ENCODE data around the gene PPT2. TPM values are rescaled to one million over a fixed set of nuclear protein-coding genes. Genes with fewer than 3 reads are reported as not detected.

PPT2 gene
- total and polyA plus RNA-seq, 2 of the 8 experiments (the other 6 are each of a cell fraction or from before 2014, with no cell fraction given): 24.1 to 39.5 TPM

DNA sequence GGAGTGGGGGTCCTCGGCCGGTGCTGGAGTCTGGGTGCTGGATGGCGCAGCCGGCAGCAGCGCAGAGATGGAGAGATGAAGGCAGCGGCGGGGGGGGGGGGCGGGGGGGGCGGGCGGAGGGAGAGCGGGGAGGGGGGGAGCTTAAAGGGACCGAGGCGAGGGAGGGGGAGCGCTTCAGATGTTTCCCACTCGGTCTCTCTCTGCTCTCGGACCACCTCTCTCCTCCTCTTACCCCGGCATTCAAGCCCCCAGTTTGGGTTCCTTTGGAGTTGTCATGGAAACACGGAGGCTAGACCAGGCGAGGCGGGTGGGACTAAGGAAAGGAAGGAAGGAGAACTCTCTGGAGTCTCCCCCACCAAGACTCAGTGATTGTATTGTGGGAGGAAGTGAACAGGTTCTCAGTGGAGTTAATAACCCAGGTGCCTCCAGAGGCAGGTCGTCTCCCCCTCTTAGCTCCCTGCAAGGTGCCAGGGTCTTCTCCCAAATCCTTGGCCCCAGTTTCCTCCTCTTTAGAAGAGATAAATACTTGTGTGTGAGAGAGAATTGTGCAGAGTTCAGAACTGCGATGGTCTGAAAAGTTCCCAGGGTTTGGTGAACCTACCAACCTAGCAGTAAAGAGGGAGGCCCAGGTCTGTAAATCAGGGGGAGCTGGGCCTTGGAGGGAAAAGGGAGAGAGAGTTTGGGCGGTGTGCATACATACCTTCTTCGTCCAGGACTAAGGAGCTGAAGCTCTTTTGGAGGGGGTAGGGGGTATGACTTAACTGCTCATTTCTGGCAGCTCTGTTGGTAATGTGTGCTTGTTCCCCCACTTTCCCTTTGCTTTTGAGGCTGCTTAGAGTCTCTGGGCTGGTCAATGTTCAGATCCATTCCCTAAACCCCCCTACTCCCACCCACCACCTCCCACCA lies 1.8 kb upstream of the PPT2 start, which contains the start of gene PRRT1 (continued):
- TF ChIP-seq, protein P1, sequence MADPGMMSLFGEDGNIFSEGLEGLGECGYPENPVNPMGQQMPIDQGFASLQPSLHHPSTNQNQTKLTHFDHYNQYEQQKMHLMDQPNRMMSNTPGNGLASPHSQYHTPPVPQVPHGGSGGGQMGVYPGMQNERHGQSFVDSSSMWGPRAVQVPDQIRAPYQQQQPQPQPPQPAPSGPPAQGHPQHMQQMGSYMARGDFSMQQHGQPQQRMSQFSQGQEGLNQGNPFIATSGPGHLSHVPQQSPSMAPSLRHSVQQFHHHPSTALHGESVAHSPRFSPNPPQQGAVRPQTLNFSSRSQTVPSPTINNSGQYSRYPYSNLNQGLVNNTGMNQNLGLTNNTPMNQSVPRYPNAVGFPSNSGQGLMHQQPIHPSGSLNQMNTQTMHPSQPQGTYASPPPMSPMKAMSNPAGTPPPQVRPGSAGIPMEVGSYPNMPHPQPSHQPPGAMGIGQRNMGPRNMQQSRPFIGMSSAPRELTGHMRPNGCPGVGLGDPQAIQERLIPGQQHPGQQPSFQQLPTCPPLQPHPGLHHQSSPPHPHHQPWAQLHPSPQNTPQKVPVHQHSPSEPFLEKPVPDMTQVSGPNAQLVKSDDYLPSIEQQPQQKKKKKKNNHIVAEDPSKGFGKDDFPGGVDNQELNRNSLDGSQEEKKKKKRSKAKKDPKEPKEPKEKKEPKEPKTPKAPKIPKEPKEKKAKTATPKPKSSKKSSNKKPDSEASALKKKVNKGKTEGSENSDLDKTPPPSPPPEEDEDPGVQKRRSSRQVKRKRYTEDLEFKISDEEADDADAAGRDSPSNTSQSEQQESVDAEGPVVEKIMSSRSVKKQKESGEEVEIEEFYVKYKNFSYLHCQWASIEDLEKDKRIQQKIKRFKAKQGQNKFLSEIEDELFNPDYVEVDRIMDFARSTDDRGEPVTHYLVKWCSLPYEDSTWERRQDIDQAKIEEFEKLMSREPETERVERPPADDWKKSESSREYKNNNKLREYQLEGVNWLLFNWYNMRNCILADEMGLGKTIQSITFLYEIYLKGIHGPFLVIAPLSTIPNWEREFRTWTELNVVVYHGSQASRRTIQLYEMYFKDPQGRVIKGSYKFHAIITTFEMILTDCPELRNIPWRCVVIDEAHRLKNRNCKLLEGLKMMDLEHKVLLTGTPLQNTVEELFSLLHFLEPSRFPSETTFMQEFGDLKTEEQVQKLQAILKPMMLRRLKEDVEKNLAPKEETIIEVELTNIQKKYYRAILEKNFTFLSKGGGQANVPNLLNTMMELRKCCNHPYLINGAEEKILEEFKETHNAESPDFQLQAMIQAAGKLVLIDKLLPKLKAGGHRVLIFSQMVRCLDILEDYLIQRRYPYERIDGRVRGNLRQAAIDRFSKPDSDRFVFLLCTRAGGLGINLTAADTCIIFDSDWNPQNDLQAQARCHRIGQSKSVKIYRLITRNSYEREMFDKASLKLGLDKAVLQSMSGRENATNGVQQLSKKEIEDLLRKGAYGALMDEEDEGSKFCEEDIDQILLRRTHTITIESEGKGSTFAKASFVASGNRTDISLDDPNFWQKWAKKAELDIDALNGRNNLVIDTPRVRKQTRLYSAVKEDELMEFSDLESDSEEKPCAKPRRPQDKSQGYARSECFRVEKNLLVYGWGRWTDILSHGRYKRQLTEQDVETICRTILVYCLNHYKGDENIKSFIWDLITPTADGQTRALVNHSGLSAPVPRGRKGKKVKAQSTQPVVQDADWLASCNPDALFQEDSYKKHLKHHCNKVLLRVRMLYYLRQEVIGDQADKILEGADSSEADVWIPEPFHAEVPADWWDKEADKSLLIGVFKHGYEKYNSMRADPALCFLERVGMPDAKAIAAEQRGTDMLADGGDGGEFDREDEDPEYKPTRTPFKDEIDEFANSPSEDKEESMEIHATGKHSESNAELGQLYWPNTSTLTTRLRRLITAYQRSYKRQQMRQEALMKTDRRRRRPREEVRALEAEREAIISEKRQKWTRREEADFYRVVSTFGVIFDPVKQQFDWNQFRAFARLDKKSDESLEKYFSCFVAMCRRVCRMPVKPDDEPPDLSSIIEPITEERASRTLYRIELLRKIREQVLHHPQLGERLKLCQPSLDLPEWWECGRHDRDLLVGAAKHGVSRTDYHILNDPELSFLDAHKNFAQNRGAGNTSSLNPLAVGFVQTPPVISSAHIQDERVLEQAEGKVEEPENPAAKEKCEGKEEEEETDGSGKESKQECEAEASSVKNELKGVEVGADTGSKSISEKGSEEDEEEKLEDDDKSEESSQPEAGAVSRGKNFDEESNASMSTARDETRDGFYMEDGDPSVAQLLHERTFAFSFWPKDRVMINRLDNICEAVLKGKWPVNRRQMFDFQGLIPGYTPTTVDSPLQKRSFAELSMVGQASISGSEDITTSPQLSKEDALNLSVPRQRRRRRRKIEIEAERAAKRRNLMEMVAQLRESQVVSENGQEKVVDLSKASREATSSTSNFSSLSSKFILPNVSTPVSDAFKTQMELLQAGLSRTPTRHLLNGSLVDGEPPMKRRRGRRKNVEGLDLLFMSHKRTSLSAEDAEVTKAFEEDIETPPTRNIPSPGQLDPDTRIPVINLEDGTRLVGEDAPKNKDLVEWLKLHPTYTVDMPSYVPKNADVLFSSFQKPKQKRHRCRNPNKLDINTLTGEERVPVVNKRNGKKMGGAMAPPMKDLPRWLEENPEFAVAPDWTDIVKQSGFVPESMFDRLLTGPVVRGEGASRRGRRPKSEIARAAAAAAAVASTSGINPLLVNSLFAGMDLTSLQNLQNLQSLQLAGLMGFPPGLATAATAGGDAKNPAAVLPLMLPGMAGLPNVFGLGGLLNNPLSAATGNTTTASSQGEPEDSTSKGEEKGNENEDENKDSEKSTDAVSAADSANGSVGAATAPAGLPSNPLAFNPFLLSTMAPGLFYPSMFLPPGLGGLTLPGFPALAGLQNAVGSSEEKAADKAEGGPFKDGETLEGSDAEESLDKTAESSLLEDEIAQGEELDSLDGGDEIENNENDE (IDR thresholded peaks at IDR 0.05; ENCODE audit: insufficient replicate concordance, low read length): no peak
- TF ChIP-seq CREB1 (IDR thresholded peaks at IDR 0.05) (no peak), EZH2 (IDR thresholded peaks at IDR 0.05; ENCODE audit: low read depth, low read length, severe bottlenecking) (no peak), TEAD4 (IDR thresholded peaks at IDR 0.05; ENCODE audit: low read depth, low read length) (no peak), HDAC6 (IDR thresholded peaks at IDR 0.05; ENCODE audit: low read depth, low read length) (no peak)
- TF ChIP-seq, protein P2, sequence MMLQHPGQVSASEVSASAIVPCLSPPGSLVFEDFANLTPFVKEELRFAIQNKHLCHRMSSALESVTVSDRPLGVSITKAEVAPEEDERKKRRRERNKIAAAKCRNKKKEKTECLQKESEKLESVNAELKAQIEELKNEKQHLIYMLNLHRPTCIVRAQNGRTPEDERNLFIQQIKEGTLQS (IDR thresholded peaks at IDR 0.05; ENCODE audit: insufficient read depth, low read depth, low read length): no peak

Data from H1 (cell line).